Measurements from ENCODE around the gene KNL1. TPM values are rescaled to one million over a fixed set of nuclear protein-coding genes. Genes with fewer than 3 reads are reported as not detected.

The KNL1 gene, protein sequence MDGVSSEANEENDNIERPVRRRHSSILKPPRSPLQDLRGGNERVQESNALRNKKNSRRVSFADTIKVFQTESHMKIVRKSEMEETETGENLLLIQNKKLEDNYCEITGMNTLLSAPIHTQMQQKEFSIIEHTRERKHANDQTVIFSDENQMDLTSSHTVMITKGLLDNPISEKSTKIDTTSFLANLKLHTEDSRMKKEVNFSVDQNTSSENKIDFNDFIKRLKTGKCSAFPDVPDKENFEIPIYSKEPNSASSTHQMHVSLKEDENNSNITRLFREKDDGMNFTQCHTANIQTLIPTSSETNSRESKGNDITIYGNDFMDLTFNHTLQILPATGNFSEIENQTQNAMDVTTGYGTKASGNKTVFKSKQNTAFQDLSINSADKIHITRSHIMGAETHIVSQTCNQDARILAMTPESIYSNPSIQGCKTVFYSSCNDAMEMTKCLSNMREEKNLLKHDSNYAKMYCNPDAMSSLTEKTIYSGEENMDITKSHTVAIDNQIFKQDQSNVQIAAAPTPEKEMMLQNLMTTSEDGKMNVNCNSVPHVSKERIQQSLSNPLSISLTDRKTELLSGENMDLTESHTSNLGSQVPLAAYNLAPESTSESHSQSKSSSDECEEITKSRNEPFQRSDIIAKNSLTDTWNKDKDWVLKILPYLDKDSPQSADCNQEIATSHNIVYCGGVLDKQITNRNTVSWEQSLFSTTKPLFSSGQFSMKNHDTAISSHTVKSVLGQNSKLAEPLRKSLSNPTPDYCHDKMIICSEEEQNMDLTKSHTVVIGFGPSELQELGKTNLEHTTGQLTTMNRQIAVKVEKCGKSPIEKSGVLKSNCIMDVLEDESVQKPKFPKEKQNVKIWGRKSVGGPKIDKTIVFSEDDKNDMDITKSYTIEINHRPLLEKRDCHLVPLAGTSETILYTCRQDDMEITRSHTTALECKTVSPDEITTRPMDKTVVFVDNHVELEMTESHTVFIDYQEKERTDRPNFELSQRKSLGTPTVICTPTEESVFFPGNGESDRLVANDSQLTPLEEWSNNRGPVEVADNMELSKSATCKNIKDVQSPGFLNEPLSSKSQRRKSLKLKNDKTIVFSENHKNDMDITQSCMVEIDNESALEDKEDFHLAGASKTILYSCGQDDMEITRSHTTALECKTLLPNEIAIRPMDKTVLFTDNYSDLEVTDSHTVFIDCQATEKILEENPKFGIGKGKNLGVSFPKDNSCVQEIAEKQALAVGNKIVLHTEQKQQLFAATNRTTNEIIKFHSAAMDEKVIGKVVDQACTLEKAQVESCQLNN (N-terminal part only)
- total RNA-seq, result 13.5 and 16.5 TPM in 2 replicates

DNA sequence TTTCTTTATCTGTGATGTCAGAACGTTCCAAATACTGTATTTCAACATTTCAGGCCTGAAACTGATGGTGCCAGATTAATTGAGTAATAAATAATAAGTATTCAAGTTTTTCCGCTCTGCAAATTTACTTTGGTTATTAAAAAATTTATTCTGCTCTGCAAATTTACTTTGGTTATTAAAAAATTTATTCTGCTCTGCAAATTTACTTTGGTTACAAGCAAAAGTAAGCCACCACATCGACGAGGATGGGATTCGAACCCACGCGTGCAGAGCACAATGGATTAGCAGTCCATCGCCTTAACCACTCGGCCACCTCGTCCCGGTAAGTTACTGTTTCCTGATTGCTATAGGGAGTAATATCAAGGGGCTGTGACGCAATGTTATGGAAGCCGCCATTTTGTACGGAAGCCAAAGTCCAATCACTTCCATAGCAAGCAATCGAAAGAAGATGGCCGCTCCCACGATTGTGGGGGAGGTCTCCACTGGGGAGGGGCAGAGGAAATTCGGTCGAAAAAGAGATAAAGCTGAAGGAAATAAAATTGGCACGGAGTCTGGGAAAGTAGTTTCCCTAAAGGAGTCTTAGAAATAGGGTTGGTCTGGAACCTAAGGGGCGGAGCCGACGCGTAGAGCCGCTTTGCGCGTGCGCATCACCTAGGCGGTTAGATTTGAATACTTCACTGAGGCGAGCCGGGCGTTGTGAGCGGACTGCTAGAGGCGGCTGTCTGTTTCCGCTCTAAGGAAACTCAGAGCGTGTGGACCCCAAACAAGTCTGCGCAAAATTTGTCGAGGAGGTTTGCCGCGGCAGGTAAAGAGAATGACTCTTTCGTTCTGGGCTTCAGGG, at the start of gene KNL1:
Gene KNL1 (plus strand): TSS at position 662 of the 841 bp plus-strand sequence. CDS start 8,683 bp downstream, outside the sequence.

GRCh38 chr15:40564591-40565332, 29.3 kb upstream of the KNL1 start, which contains the start of gene CCDC32:
Gene CCDC32, minus strand, starts transcription at chr15:40565042. Its CDS starts 2,027 bp downstream, at chr15:40563015.

DNA sequence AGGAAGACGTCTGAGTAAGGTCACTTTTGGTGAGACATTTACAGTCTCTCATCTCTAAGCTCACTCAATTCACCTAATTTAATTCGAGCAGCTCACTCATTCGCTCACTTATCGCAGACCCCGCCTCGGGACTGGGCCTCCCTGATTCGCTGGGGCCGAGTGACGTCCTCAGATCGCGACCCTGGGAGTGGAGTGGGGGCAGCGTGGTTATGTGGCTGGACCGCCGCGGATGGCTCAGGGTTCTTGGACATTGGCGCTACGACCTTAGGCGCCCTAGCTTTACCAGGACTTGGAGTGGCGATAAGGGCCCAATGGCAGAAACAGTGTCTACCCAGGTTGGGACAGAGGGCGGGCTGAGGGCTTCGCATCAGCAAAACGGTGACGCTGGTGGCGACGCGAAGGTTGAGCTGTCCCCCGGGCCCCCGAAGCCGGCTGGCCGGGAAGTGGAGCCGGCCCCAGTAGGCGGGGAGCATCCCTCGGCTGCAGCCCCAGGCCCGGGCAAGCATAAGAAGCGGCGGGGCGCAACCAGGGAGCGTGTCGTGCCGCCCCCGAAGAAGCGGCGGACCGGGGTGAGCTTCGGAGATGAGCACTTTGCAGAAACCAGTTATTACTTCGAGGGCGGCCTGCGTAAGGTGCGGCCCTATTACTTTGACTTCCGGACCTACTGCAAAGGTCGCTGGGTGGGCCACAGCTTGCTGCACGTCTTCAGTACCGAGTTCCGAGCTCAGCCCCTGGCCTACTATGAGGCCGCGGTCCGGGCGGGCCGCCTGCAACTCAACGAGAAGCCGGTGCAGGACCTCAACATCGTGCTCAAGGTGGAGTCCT, 24.7 kb upstream of the KNL1 start, which contains the start of gene RPUSD2:
Gene RPUSD2 (plus strand): TSS at position 171 of the 825 bp plus-strand sequence. CDS start 39 bp downstream, at position 210.

GRCh38 chr15:40694688-40695468, 100.8 kb downstream of the KNL1 start, which contains the start of gene RAD51:
Gene RAD51, plus strand, starts transcription at chr15:40695174. Its CDS starts 3,585 bp downstream, at chr15:40698759.

Other genes starting within 250 kb of the KNL1 start
- not detected in 2 replicates for gene PHGR1, start 243.2 kb upstream of the KNL1 start, total RNA-seq
- gene DISP2, start 236.0 kb upstream of the KNL1 start, total RNA-seq, result under 0.01 and 0.38 TPM in 2 replicates
- gene KNSTRN, start 211.5 kb upstream of the KNL1 start, total RNA-seq, result 29.6 and 41.0 TPM in 2 replicates
- 23.2 and 57.6 TPM in 2 replicates for gene IVD, start 188.5 kb upstream of the KNL1 start, total RNA-seq
- gene BAHD1, start 153.3 kb upstream of the KNL1 start, total RNA-seq, result 6.3 and 12.5 TPM in 2 replicates
- 6.0 and 12.2 TPM in 2 replicates for gene CHST14, start 123.3 kb upstream of the KNL1 start, total RNA-seq
- gene CCDC32, start 29.2 kb upstream of the KNL1 start, total RNA-seq, result 10.8 and 13.2 TPM in 2 replicates
- gene RPUSD2, start 24.9 kb upstream of the KNL1 start, total RNA-seq, result 12.0 and 13.8 TPM in 2 replicates
- gene RAD51, start 100.9 kb downstream of the KNL1 start, total RNA-seq, result 9.6 and 9.9 TPM in 2 replicates
- gene RMDN3, start 161.0 kb downstream of the KNL1 start, total RNA-seq, result 24.1 and 36.4 TPM in 2 replicates
- 22.2 and 30.2 TPM in 2 replicates for gene GCHFR, start 169.8 kb downstream of the KNL1 start, total RNA-seq
- 1.1 and 1.6 TPM in 2 replicates for gene C15orf62, start 175.7 kb downstream of the KNL1 start, total RNA-seq
- 28.7 and 34.0 TPM in 2 replicates for gene ZFYVE19, start 212.8 kb downstream of the KNL1 start, total RNA-seq
- 21.2 and 37.4 TPM in 2 replicates for gene DNAJC17, start 213.2 kb downstream of the KNL1 start, total RNA-seq
- gene PPP1R14D, start 234.5 kb downstream of the KNL1 start, total RNA-seq, result not detected in 2 replicates
- gene SPINT1, start 249.8 kb downstream of the KNL1 start, total RNA-seq, result 0.32 and 1.6 TPM in 2 replicates

Measured in bladder microvascular endothelial cell (primary cell).